GM21381 (cell line): ENCODE data around the gene VAC14.

Source experiments
- ATAC-seq: cut with Tn5 transposase; IDR thresholded peaks from one replicate; pipeline ENCODE4 v1.9.1; 2021; ENCODE audit warnings: mild to moderate bottlenecking, moderate library complexity; ENCODE audit not compliant: unreplicated experiment

The VAC14 gene

DNA sequence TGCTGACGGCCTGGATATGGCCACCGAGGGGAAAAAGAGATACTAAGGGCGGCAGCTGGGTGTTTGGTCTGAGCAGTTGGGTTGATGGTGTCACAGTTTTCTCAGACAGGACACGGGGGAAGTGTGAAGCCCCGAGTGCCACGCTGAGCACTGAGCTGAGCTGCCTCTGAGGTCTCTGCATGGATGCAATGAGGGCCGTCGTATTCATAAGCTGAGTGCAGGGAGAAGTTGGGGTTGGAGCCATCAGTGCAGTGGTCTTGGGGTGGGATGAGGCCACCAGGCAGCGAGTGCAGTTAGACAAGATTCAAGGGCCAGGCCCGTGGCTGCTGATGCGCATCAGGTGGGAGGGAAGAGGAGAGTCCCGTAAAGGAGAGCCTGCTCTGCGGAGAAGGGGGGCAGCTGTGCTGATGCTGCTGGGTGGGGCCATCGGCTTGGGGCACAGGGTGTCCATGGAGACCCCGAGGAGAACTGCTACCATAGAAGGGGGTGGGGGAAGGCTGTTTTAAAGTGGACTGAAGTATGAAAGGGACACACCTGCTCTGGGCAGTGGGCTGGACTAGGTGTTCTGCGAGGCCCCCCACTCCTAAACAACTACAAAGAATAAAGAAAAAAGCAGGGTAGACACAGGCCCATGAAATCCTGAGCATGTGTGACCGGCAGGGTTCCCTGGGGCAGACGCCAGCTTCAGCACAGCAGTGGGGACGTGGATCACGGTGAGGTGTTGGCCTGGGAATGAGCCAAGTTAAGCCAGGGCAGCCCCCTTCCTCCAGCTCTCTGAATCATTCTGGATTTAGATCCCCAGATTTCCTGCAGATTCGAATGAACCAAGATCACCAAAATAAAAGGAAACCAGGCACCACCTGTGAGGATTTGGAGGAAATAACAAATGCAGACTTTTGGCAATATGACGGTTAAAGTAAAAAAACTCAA lies 134.9 kb downstream of the VAC14 start:
- no peak for ATAC-seq

- no peak for ATAC-seq
Observed at GRCh38 chr16:70665113-70665694, 135.8 kb downstream of the VAC14 start.

DNA sequence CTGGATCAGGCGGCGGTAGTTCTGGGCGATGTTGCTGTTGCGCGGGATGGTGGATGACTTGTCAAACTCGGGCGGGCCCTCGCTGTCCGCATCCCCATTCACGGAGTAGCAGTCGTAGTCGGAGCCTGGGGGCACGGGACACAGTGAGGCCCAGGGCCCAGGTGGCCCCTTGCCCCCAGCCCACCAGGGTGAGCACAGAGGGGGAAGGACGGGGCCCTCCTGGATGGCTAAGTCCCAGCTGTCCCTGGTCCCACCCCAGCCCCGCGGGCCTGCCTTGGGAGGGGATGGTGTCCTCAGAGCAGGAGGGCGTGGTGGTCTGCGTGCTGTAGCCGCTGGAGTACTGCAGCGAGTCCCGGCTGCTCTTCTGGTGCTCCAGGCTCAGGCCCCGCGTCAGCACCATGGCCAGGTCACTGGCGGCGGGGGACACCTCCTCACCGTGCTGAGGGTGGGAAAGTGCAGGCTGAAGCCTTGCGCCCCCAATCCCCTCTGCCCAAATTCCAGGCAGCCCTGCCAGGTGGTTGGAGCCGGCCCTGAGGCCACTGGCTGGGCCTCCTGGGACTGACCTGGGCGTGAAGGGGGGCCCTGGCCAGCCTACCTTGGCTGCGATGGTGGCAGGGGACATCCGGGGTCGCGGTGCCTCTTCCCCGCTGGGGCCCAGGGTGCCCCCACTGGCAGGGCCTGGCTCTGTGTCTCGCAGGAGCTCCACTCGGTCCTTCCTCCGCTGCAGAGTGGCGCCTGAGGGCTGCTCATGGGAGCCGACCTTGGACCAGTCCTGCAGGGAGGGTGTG lies 136.4 kb downstream of the VAC14 start:
- no peak for ATAC-seq

DNA sequence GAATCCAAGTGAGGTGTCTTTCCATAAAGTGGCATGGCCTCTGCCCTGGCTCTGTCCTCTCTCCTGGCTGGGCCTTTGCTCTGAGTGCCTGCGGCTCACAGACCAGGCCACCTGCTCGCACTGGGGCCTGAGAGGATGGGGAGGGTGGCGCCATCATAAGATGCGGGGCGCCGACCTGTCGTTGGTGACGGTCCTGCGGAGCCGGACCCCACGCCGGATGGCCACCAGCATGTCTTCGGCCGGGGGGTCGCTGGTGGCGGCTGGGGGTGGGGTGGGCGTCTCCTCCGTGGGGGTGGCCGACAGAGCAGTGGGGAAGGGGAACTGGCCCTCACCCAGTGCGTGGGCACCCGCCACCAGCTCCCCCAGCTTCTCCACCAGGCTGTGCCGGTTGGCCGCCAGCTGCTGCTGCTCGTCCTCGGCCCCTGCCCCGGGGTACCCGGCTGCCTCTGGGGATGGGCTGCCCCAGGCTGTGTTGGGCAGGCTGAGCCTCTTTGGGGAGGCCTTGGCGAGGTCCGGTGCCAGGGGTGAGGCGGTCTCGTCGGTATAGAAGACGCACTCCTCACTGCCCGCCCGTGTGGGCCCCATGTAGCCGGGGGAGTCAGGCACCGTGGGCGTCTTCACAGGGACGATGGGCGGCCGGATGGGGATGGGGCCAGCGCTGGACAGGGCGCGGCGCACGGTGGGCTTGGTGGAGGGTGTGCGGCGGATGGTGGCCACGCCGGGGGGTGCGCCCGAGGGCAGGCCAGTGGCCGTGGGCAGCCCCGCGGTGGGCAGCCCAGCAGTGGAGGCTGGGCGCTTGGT lies 137.2 kb downstream of the VAC14 start:
- no peak for ATAC-seq

- ATAC-seq, result no peak
Observed at GRCh38 chr16:70662991-70663523, 137.9 kb downstream of the VAC14 start.

DNA sequence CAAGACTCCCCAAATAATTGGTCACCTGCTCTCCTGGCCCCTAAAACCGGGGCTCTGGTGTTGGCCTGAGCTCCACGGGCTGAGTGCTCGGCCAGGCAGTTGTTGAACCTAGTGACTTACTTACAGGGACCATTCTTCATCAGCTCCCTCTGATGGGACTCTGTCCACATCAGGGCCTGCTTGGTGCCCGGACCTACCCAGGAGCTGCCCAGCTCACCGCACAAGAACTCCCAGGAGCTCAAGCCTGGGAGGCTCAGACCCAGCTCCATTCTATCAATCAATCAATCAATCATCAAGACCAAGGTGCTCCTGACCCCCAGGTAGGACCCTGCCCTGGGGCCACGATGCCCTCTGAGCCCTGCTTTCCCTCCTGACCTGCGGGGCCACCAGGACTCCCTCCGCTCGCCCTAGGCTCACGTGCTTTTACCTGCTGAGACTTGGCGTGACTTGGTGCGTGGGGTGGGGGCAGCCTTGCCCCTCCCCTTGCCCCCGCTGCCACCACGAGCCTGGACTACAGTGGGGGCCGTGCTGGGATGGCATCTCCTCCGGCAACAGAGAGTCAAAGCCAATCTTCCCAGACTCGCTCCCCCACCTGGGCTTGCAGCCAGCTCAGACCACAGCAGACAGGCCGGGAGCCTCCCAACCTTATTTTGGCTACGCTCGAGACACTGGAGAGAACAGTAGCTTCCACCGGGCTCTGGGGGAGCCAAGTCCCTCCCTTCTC lies 138.9 kb downstream of the VAC14 start:
- ATAC-seq, result no peak

DNA sequence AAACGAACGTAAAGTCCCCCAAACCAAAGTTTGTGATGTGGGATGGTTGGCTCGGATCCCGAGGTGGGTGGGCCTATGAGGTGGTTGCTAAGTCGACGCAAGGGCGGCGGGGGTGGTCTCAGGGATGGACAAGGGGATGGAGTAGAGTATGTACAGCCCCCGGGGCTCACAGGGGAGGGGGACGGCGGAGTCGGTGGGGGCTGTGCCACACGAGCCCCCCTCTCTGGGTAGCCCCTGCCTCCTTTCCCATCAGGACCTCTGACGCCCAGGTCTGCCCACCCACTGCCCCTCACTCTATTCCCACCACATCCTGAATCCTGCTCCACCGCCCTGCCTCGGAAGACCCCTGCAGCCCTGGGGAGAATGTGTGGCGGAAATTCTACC lies 139.4 kb downstream of the VAC14 start:
- no peak for ATAC-seq

GRCh38 chr16:70660672-70661350 lies 140.1 kb downstream of the VAC14 start:
- ATAC-seq, result no peak

GRCh38 chr16:70659953-70660671 lies 140.8 kb downstream of the VAC14 start:
- no peak for ATAC-seq

DNA sequence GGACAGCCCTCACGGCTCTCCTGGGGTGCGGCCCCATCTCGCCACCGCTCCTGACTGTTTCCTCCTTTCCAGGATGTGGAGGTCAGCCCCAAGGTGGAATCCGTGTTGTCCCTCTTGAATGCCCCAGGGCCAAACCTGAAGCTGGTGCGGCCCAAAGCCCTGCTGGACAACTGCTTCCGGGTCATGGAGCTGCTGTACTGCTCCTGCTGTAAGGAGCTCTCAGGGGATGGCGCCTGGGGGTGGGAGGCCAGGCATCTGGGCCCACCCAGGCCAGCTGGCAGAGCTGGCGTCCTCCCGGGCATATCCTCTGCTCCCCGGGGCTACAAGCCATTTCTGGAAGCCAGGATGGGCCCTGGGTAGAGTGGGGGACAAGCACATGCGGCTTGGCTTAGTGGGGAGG lies 141.4 kb downstream of the VAC14 start:
- ATAC-seq, result no peak

- no peak for ATAC-seq
Observed at GRCh38 chr16:70658921-70659320, 142.0 kb downstream of the VAC14 start.

DNA sequence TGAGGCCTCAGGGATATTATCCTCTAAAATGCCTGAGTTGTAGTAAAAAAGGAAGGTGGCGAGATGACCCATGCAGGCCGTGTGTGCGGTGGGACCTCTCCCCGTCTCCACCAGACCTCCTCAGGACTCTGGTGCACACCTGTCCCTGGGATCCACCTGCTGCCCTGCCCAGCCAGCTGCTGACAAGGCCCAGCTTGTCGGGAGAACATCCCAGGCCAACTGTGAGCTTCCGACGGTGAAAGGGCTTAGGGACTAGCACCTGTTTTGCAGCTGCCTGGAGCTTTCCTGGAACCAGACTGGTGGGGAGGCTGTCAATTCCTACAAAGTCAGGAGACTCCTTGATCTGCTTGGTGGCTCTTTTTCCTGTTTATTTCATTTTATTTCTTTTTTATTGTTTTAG lies 143.0 kb downstream of the VAC14 start:
- no peak for ATAC-seq

DNA sequence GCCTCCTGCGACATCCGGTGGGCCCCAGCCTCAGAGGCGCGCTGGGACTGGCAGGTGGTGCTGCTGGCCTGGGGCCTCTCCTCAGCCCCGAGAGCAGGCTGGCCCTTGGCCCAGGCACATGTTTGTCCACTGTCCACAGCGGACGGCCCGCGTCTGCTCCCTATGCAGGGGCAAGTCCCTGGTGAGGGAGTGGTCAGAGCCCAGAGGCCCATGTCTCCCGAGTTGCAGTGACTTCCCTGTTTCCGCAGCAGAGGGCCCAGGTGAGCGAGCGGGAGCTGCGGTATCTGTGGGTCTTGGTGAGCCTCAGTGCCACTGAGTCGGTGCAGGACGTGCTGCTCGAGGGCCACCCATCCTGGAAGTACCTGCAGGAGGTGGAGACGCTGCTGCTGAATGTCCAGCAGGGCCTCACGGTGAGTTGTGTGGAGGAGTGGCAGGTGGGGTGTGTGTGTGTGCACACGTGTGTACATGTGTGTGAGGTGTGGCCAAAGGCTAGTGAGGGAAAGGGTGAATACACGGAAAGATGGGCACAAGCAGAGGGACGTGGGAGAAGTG lies 144.2 kb downstream of the VAC14 start:
- no peak for ATAC-seq

- ATAC-seq, result no peak
Observed at GRCh38 chr16:70656065-70656711, 144.8 kb downstream of the VAC14 start.

- no peak for ATAC-seq
Observed at GRCh38 chr16:70653809-70654771, 146.9 kb downstream of the VAC14 start.

DNA sequence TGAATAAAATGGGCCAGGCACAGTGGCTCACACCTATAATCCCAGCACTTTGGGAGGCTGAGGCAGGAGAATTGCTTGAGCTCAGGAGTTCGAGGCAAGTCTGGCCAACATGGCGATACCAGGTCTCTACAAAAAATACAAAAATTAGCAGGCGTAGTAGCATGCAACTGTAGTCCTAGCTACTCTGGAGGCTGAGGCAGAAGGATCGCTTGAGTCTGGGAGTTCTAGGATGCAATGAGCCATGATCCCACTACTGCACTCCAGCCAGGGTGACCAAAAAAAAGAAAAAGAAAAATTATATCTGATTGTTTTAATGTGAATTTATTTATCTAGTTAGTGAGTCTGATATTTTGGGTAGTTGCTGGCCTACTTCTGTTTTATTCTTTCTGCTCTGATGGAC lies 147.6 kb downstream of the VAC14 start:
- no peak for ATAC-seq

DNA sequence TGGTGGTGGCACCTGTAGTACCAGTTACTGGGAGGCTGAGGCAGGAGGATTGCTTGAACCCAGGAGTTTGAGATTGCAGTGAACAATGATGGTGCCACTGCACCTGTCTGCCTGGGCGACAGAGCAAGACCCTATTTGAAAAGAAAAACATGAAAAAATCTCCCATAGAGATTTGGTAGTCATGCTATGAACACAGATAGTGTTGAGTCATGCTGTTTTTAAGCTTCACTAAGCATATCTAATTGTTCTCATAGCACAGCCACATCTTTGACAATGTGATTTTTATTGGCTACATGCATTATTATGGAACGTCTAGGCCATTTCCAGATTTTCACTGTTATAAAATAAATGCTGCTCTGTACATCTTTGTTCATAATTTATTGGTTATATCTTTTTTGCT lies 148.6 kb downstream of the VAC14 start:
- ATAC-seq, result no peak
